Mucosa of descending colon (tissue), 3 donors: ENCODE data around the gene KCNAB2. TPM values are rescaled to one million over a fixed set of nuclear protein-coding genes. Genes with fewer than 3 reads are reported as not detected.

Source experiments
- ATAC-seq: fragments of 200-7000 bp; cut with Tn5 transposase; one replicate; pipeline ENCODE4 v1.9.1; 2020; ENCODE audit warnings: mild to moderate bottlenecking, moderate library complexity
- DNase-seq, 3 donors: peaks; one replicate each; pipeline ENCODE4 v3.0.0-alpha.2; 2020
- H3K36me3 ChIP-seq: fragments of 200-600 bp; one replicate; pipeline ENCODE4 v1.8.0; 2021; ENCODE audit warnings: low read depth, mild to moderate bottlenecking
- H3K4me1 ChIP-seq: fragments of 200-600 bp; one replicate; pipeline ENCODE4 v1.8.0; 2021; ENCODE audit warnings: low read depth, mild to moderate bottlenecking
- H3K4me3 ChIP-seq: fragments of 200-600 bp; one replicate; pipeline ENCODE4 v1.8.0; 2021; ENCODE audit warnings: mild to moderate bottlenecking
- H3K9me3 ChIP-seq: fragments of 200-600 bp; one replicate; pipeline ENCODE4 v1.8.0; 2021; ENCODE audit warnings: mild to moderate bottlenecking
- CTCF ChIP-seq: fragments of 200-600 bp; IDR thresholded peaks from one replicate; pipeline ENCODE4 v1.8.0; 2022; ENCODE audit warnings: antibody characterized with exemption, mild to moderate bottlenecking
- intact Hi-C, 2 donors: fragments of 100-400 bp; cut with DNase I in 1 of 2; cut with micrococcal nuclease in 1 of 2; formaldehyde crosslinking; loops; one replicate each; pipeline versions ENCODE4 v1.11.0 to v1.11.1; 2022; cut with DNase I, micrococcal nuclease
- total RNA-seq, 3 donors: library from RNA; stranded (reverse); fragmentation: NEBNext Ultra II Directional in 2 of 3; extraction: Animal tissue kit (Norgen Biotek cat#: 25700) in 2 of 3; gene quantifications; one replicate each; pipeline versions ENCODE4 v1.2.1 to v1.2.4, GENCODE V29; 2021 to 2023
- donor health status: DM: no; HTN: no; CAD: no; lungs with moderate emphysema.
- donor health status: DM: no; HTN: no; CAD: no.
- donor health status: DM: no; HTN: yes; CAD: no.

The KCNAB2 gene
- total RNA-seq, 3 donors from 2014 or later: 6.9 to 15.7 (median 11.8) TPM

GRCh38 chr1:6035719-6036118, 10.0 kb upstream of the KCNAB2 start:
- ATAC-seq: no peak
- TF ChIP-seq CTCF: no peak
- no peak for DNase-seq
- H3K36me3 ChIP-seq: no peaks in the 10 kb centered on the region
- no peak overlapping the region for H3K4me3 ChIP-seq
- intact Hi-C loops: no loop called here
- H3K4me1 ChIP-seq: no peaks in the 10 kb centered on the region
- H3K9me3 ChIP-seq: no peaks in the 10 kb centered on the region

DNA sequence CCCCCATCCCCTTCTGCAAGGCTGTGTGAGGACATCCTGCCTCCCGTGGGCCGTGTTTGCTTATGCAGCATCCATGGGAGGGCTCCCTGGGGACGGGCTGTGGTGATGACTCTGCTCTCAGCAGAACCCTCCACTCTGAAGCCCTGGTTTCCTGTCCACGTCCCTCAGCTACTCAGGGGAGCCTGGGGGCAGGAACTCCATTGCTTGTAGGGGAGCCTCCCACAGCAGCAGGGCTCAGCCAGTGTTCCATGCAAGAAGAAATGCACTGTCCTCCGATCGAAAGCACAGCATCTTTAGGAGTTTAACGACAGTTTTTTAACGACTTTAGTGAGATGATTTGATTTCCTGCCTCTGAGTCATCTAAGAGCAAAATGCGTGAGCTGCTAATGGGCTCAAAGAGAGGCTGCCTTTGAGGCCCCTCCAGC, 8.3 kb upstream of the KCNAB2 start:
- no peak overlapping the region for H3K4me3 ChIP-seq
- TF ChIP-seq CTCF: no peak
- no peaks in the 10 kb centered on the region for H3K36me3 ChIP-seq
- no peak for ATAC-seq
- no peaks in the 10 kb centered on the region for H3K9me3 ChIP-seq
- intact Hi-C loops: no loop called here
- no peaks in the 10 kb centered on the region for H3K4me1 ChIP-seq
- DNase-seq: no peak

DNA sequence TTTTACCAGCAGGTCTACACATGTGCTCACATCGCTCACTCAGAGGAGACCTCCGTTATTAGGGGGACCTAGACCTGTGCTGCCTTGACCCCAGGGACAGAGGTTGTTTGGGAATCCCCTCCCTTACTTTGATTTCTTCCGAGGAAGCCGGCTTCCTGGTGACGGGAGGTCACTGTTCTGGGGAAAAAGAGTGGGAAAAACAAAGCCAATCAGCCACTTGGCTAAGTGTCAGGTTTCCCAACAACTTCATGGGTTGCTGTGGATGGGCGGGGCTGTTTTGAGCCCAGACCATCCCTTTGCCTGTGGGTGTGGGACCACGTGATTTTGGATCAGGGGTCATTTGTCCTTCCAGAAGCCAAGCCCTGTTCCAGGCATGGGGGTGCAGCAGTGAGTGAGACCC, 7.1 kb upstream of the KCNAB2 start:
- ATAC-seq (no peak), DNase-seq (no peak)
- H3K4me1 ChIP-seq: no peaks in the 10 kb centered on the region
- H3K9me3 ChIP-seq: no peaks in the 10 kb centered on the region
- TF ChIP-seq CTCF: no peak
- no peak overlapping the region for H3K4me3 ChIP-seq
- H3K36me3 ChIP-seq: no peaks in the 10 kb centered on the region
- intact Hi-C loops: no loop called here

DNA sequence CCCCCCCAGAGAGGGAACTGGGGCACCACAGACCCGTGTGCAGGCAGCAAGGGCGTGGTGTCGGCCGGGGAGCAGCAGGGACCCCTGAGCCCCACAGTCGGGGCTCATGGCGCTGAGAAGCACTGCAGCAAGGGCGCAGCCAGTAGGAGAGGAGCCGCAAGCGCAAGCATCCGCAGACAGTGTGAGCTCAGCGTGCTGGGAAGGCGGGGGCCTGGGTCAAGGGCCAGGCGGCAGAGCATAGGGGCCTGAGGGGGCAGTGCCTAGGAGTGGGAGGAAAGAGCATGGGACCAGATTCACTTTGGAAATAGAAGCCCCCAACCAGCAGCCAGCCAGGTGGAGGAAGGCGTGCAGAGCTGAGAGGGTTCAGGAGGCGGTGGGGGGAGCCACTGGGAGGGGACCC, 6.7 kb upstream of the KCNAB2 start:
- no peaks in the 10 kb centered on the region for H3K4me1 ChIP-seq
- TF ChIP-seq CTCF: no peak

DNA sequence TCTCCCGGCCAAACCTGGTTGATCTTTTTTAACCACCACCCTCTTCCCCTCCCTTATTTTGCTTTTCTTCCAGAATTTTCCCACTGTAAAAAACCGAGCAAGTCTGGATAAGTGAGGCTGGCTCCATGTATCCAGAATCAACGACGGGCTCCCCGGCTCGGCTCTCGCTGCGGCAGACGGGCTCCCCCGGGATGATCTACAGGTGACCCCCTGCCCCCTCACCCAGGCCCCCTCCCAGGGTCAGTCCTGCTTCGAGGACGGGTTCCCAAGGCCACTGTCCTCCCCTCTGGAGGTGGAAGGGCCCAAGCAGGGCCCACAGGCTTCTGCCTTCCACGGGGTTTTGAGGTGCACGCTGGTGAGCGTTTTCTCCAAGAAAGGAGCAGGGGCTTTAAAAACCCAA, 5.2 kb upstream of the KCNAB2 start:
- intact Hi-C loops: no loop called here
- TF ChIP-seq CTCF: no peak

More for the DNA sequence above, 6.7 kb upstream of the KCNAB2 start:
- Histone ChIP-seq H3K9me3 (no peaks in the 10 kb centered on the region), H3K4me3 (no peak overlapping the region), H3K36me3 (no peaks in the 10 kb centered on the region)
- ATAC-seq: no peak
- intact Hi-C loops: no loop called here
- DNase-seq: no peak

DNA sequence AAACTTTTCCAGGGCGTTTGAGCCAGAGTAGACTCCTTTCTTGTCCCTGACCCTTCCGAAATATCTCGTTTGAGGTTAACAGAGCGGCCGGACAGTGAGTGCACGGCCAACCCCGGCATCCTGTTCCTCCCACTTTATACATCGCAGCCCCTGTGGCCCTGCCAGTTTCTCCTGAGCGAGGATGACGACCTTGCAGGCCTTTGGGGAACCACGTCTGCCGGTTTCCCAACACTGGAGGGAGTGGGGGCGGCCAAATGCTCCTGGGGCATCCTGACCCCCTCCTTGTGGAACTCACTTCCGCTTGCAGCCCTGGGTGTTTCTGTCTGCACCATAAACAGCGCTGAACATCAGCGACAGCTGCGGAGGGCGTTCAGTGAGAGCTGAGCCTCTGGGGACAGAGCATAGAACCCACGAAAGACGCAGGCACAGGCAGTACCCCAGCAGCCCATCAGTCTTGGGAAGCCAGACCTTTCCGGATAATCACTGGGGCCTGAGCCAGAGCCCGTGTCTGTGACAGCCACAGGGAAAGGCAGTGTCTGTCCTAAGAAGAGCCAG, 4.8 kb upstream of the KCNAB2 start:
- H3K36me3 ChIP-seq: no peaks in the 10 kb centered on the region
- no peak overlapping the region for H3K4me3 ChIP-seq
- ATAC-seq (no peak), DNase-seq (no peak)
- intact Hi-C loops: no loop called here
- no peaks in the 10 kb centered on the region for H3K9me3 ChIP-seq
- H3K4me1 ChIP-seq: no peaks in the 10 kb centered on the region
- no peak for TF ChIP-seq CTCF

More for the DNA sequence above, 5.2 kb upstream of the KCNAB2 start:
- Histone ChIP-seq H3K36me3 (no peaks in the 10 kb centered on the region), H3K4me3 (no peak overlapping the region), H3K4me1 (no peaks in the 10 kb centered on the region), H3K9me3 (no peaks in the 10 kb centered on the region)
- ATAC-seq (no peak), DNase-seq (no peak)
